Measurements from ENCODE around the gene SUPT3H.

Gene SUPT3H

DNA sequence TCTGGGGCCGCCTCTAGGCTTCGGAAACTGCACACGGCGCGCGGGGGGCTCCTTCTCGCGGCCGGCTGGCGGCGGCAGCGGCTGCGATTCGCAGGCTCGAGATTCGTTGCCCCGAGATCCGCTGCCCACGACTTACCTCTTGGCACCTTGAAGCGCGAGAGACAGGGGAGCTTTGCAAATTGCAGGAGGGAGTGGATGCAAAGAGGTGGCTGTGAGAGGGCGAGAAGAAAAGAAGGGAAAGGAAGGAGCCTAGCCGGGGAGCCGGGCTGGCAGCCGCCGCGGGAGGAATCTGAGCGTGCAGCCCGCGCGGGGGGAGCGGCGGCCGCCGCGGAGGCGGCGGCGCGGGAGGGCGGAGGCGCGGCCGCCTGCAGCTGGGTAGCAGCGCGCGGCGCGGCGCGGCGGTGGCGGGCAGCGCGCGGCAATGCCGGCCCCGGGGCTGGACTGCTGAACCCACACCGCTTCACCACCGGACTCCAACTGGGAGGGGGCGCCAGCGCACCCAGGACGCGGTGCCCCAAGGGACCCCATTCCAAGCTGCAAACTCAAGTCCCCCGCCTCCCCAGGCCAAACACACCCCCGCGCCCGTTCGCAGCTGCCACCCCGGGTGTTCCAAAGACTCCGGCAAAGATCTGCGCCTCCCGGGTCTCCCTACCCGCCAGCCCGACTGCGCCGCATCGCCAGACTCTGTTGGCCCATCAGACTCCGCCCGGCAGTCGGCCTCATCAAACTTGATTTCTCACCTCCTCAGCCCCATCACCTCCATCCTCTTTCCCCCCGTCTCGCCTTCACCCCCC, 44.2 kb upstream of the SUPT3H start:
- H3K27me3 ChIP-seq (ENCODE audit: insufficient read depth, insufficient read length) = peaks cover 74% of the 10 kb centered on the region
- no peaks in the 10 kb centered on the region for H3K9me3 ChIP-seq (ENCODE audit: insufficient read depth, low read length)
- H3K36me3 ChIP-seq (ENCODE audit: insufficient read depth, insufficient read length, low read length) = no peaks in the 10 kb centered on the region
- DNase-seq (ENCODE audit: low read depth, low spot score) = no peak
- no peaks in the 10 kb centered on the region for H3K4me1 ChIP-seq (ENCODE audit: insufficient read depth, insufficient read length)
- H3K4me3 ChIP-seq (ENCODE audit: insufficient read length, low read depth) = peak overlapping the region; percentile 61
- peak overlapping the region; percentile 64 for H3K9ac ChIP-seq (ENCODE audit: insufficient read length, low read depth)
- no peak for TF ChIP-seq SUZ12 (IDR thresholded peaks at IDR 0.05; ENCODE audit: extremely low read depth, insufficient read depth, insufficient read length)
- no peak for TF ChIP-seq ZNF274 (IDR thresholded peaks at IDR 0.05; ENCODE audit: low read depth, low read length)
- TF ChIP-seq YY1 (IDR thresholded peaks at IDR 0.05; ENCODE audit: insufficient read depth, insufficient read length) = no peak

DNA sequence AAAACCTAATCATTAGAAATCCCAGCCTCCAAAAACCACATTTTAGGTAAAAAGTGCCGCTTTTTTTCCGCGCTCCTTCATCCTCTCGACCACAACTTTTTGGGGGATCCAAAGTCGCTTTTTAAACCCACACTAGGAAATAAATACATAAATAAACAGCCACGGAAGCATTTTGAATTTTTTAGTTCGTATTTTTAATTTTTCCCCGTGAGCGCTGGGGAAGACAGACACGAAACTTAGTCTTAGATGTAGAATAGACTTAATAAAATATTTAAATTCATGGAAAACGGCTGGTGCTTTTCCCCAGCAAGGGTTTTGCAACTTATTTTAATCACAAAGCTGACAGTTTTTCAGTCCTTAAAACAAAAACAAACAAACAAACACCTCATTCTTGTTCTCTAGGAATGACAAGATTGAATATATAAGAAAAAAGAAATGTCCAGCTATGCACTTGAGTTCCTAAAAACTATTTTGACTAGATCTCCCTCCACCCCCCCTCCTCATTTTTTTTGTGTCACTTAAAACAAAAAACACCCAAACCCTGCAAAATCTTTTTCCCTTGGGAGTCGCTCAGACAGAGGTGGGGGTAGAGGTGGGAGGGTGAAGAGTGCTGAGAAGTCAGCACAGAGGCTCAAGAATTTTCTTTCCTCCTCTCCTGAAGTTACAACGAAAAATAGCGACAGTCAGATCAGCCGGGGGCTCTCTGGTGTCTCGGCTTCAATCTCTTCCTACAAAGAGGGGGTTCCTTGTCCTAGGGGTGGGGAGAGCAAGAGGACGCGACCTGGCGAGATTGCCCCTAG, 43.4 kb upstream of the SUPT3H start:
- peak overlapping the region; percentile 64 for H3K9ac ChIP-seq (ENCODE audit: insufficient read length, low read depth)
- peak overlapping the region; percentile 61 for H3K4me3 ChIP-seq (ENCODE audit: insufficient read length, low read depth)
- TF ChIP-seq ZNF274 (IDR thresholded peaks at IDR 0.05; ENCODE audit: low read depth, low read length) (no peak), YY1 (IDR thresholded peaks at IDR 0.05; ENCODE audit: insufficient read depth, insufficient read length) (no peak), SUZ12 (IDR thresholded peaks at IDR 0.05; ENCODE audit: extremely low read depth, insufficient read depth, insufficient read length) (no peak)
- no peak for DNase-seq (ENCODE audit: low read depth, low spot score)
- no peaks in the 10 kb centered on the region for H3K36me3 ChIP-seq (ENCODE audit: insufficient read depth, insufficient read length, low read length)
- H3K9me3 ChIP-seq (ENCODE audit: insufficient read depth, low read length) = no peaks in the 10 kb centered on the region
- no peaks in the 10 kb centered on the region for H3K4me1 ChIP-seq (ENCODE audit: insufficient read depth, insufficient read length)
- peaks cover 74% of the 10 kb centered on the region for H3K27me3 ChIP-seq (ENCODE audit: insufficient read depth, insufficient read length)

DNA sequence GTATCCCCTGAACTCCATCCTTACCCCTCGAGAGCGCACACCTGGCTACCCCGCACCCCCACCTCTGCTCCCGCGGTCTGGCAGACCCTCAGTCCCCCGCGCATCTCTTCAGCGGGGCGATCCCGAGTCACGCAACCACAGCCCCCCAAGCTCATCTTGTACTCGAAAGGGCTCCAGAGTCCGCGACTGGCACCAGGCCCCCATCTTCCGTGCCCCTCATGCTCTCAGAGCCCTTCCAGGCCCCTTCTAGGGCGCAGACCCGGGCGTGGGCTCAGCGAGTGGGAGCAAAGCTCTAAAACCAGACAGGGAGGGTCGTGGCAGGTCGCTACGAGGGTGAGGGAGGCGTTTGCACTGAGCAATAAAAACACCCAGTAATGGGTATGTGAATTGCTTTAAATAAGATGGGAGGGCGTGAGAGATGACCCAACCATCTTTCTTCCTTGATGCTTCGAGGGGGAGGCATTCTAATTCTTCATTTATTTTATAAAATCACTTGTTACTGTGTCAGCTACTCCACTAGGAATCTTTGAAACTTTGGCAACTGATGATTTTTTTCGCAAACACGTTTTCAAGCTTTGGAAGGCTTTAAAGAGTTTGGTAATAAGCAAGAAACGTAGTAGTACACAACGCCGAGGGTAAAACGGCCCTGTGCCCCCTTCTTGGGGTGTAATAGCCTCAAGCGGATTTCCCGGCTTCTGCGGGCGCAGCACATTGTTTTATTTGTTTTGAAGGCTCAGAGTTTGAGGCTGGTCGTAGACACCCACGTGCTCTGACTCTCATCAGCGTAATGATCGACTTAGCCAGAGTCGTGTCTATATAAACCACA, 42.6 kb upstream of the SUPT3H start:
- Histone ChIP-seq H3K36me3 (ENCODE audit: insufficient read depth, insufficient read length, low read length) (no peaks in the 10 kb centered on the region), H3K27me3 (ENCODE audit: insufficient read depth, insufficient read length) (peaks cover 67% of the 10 kb centered on the region), H3K4me3 (ENCODE audit: insufficient read length, low read depth) (peak overlapping the region; percentile 30), H3K9me3 (ENCODE audit: insufficient read depth, low read length) (no peaks in the 10 kb centered on the region), H3K4me1 (ENCODE audit: insufficient read depth, insufficient read length) (no peaks in the 10 kb centered on the region), H3K9ac (ENCODE audit: insufficient read length, low read depth) (peak overlapping the region; percentile 61)
- TF ChIP-seq ZNF274 (IDR thresholded peaks at IDR 0.05; ENCODE audit: low read depth, low read length) = no peak
- peak; percentile 1 for TF ChIP-seq SUZ12 (IDR thresholded peaks at IDR 0.05; ENCODE audit: extremely low read depth, insufficient read depth, insufficient read length)
- no peak for TF ChIP-seq YY1 (IDR thresholded peaks at IDR 0.05; ENCODE audit: insufficient read depth, insufficient read length)
- DNase-seq (ENCODE audit: low read depth, low spot score) = no peak

DNA sequence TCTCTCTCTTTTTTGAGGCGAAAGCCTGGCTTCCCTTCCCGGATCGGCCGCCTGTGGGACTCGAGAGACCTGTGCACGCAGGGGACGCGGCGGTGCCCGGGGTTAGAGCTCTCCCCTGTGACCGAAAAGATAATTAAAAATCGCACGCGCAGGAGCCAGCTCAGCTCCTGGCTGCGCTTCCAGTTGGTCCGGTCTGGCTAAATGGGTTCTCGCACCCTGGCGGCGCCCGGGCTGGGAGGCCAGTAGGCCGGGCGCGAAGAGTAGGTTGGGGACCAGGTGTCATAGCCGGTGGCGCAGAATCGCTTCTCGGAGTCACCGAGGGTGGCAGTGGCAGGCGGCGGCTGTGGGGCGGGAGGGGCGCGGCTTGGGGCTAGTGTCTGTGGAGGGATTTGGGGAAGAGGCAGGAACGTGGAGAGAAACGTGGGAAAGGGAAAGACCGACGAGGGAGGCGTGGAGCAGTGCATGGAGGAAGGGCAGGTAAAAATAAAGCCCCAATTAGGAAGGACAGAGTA, 41.9 kb upstream of the SUPT3H start:
- H3K27me3 ChIP-seq (ENCODE audit: insufficient read depth, insufficient read length) = peaks cover 61% of the 10 kb centered on the region
- no peaks in the 10 kb centered on the region for H3K36me3 ChIP-seq (ENCODE audit: insufficient read depth, insufficient read length, low read length)
- no peaks in the 10 kb centered on the region for H3K9me3 ChIP-seq (ENCODE audit: insufficient read depth, low read length)
- no peak for DNase-seq (ENCODE audit: low read depth, low spot score)
- H3K4me1 ChIP-seq (ENCODE audit: insufficient read depth, insufficient read length) = no peaks in the 10 kb centered on the region
- H3K4me3 ChIP-seq (ENCODE audit: insufficient read length, low read depth) = peak overlapping the region; percentile 30
- no peak for TF ChIP-seq YY1 (IDR thresholded peaks at IDR 0.05; ENCODE audit: insufficient read depth, insufficient read length)
- TF ChIP-seq SUZ12 (IDR thresholded peaks at IDR 0.05; ENCODE audit: extremely low read depth, insufficient read depth, insufficient read length) = peak; percentile 16
- TF ChIP-seq ZNF274 (IDR thresholded peaks at IDR 0.05; ENCODE audit: low read depth, low read length) = no peak
- peak overlapping the region; percentile 61 for H3K9ac ChIP-seq (ENCODE audit: insufficient read length, low read depth)

DNA sequence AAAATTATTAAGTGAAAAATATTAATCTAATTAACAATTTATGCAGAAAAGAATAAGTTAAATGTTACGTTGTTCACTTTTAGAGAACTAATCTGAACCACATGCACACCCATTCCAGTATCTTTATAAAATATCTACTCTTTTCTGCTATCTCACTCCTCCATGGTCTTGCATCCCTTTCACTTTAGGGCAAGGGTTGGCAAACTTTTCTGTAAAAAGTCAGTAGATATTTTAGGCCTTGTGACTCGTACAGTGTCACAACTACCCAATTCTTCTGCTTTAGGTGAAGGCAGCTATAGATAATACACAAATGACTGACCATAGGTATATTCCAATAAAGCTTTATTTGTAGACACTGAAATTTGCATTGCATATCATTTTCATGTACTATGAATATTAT, 39.7 kb upstream of the SUPT3H start:
- H3K9ac ChIP-seq (ENCODE audit: insufficient read length, low read depth) = no peak overlapping the region
- H3K36me3 ChIP-seq (ENCODE audit: insufficient read depth, insufficient read length, low read length) = no peaks in the 10 kb centered on the region
- no peaks in the 10 kb centered on the region for H3K9me3 ChIP-seq (ENCODE audit: insufficient read depth, low read length)
- no peak overlapping the region for H3K4me3 ChIP-seq (ENCODE audit: insufficient read length, low read depth)
- no peak for TF ChIP-seq ZNF274 (IDR thresholded peaks at IDR 0.05; ENCODE audit: low read depth, low read length)
- DNase-seq (ENCODE audit: low read depth, low spot score) = no peak
- H3K4me1 ChIP-seq (ENCODE audit: insufficient read depth, insufficient read length) = no peaks in the 10 kb centered on the region
- peaks cover 42% of the 10 kb centered on the region for H3K27me3 ChIP-seq (ENCODE audit: insufficient read depth, insufficient read length)

DNA sequence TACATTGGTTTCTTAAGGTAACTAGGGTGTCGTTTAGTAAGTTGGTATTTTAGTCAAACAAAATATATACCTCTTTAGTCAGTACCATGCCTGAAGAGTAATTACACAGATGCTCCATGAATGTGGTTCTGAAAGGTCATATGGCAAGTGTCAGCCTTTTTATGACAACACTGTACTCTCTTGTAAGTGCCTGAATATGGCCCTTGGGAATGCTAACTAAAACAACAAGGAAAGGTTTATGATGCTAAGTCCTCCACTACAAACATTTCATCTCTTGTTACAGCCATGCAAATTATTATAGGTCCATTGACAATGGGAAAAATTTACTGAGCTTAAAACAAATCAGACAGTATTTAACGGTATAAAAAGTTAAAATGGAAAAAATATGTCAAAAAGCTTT, 39.0 kb upstream of the SUPT3H start:
- TF ChIP-seq ZNF274 (IDR thresholded peaks at IDR 0.05; ENCODE audit: low read depth, low read length) (no peak), YY1 (IDR thresholded peaks at IDR 0.05; ENCODE audit: insufficient read depth, insufficient read length) (no peak), SUZ12 (IDR thresholded peaks at IDR 0.05; ENCODE audit: extremely low read depth, insufficient read depth, insufficient read length) (no peak)
- no peak for DNase-seq (ENCODE audit: low read depth, low spot score)

More for the DNA sequence above, 39.0 kb upstream of the SUPT3H start:
- peaks cover 42% of the 10 kb centered on the region for H3K27me3 ChIP-seq (ENCODE audit: insufficient read depth, insufficient read length)
- H3K9me3 ChIP-seq (ENCODE audit: insufficient read depth, low read length) = no peaks in the 10 kb centered on the region
- H3K9ac ChIP-seq (ENCODE audit: insufficient read length, low read depth) = no peak overlapping the region
- no peaks in the 10 kb centered on the region for H3K36me3 ChIP-seq (ENCODE audit: insufficient read depth, insufficient read length, low read length)
- H3K4me1 ChIP-seq (ENCODE audit: insufficient read depth, insufficient read length) = no peaks in the 10 kb centered on the region
- no peak overlapping the region for H3K4me3 ChIP-seq (ENCODE audit: insufficient read length, low read depth)
